ENCODE measurements around the gene POU6F2.

DNA sequence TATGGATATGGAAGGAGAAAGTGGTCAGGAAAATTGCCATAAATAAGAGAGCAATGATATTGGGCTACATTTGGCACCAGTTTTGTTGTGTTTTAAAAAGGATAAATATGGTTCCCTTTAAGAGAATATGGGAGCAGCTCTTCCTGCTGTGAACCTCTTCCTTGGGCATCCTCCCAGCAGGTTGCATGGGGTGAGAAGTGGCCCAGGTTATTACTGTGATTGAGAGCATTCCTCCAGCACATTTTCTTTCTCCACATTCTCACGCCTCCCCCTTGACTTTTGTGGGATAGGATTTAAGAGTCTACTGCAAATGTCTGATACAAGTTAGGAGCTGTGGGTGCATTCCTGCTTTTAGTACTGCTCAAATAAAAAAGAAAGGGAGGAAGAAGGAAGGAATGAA is 214.8 kb downstream of the POU6F2 start:
- TF ChIP-seq, protein P1, sequence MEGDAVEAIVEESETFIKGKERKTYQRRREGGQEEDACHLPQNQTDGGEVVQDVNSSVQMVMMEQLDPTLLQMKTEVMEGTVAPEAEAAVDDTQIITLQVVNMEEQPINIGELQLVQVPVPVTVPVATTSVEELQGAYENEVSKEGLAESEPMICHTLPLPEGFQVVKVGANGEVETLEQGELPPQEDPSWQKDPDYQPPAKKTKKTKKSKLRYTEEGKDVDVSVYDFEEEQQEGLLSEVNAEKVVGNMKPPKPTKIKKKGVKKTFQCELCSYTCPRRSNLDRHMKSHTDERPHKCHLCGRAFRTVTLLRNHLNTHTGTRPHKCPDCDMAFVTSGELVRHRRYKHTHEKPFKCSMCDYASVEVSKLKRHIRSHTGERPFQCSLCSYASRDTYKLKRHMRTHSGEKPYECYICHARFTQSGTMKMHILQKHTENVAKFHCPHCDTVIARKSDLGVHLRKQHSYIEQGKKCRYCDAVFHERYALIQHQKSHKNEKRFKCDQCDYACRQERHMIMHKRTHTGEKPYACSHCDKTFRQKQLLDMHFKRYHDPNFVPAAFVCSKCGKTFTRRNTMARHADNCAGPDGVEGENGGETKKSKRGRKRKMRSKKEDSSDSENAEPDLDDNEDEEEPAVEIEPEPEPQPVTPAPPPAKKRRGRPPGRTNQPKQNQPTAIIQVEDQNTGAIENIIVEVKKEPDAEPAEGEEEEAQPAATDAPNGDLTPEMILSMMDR (conservative IDR thresholded peaks at IDR 0.05; ENCODE audit: low read depth, low read length): no peak
- TF ChIP-seq FOS (IDR thresholded peaks at IDR 0.05; ENCODE audit: low read depth, low read length) (no peak), CHD1 (IDR thresholded peaks at IDR 0.05; ENCODE audit: low read depth, low read length) (no peak), POLR2A (IDR thresholded peaks at IDR 0.05; ENCODE audit: low read depth, low read length) (no peak), RAD21 (IDR thresholded peaks at IDR 0.05; ENCODE audit: low read length) (no peak), SMC3 (IDR thresholded peaks at IDR 0.05; ENCODE audit: low read depth, low read length) (no peak), MAZ (IDR thresholded peaks at IDR 0.05; ENCODE audit: borderline replicate concordance, low read depth, low read length) (no peak), RFX5 (IDR thresholded peaks at IDR 0.05; ENCODE audit: low read depth, low read length) (no peak), RCOR1 (IDR thresholded peaks at IDR 0.05; ENCODE audit: insufficient replicate concordance, low read length) (no peak), MAFK (IDR thresholded peaks at IDR 0.05; ENCODE audit: low read depth, low read length) (no peak), MXI1 (IDR thresholded peaks at IDR 0.05; ENCODE audit: borderline replicate concordance, low read depth, low read length) (no peak), CEBPB (IDR thresholded peaks at IDR 0.05; ENCODE audit: low read depth, low read length) (no peak)
- TF ChIP-seq, protein P2, sequence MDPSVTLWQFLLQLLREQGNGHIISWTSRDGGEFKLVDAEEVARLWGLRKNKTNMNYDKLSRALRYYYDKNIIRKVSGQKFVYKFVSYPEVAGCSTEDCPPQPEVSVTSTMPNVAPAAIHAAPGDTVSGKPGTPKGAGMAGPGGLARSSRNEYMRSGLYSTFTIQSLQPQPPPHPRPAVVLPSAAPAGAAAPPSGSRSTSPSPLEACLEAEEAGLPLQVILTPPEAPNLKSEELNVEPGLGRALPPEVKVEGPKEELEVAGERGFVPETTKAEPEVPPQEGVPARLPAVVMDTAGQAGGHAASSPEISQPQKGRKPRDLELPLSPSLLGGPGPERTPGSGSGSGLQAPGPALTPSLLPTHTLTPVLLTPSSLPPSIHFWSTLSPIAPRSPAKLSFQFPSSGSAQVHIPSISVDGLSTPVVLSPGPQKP (IDR thresholded peaks at IDR 0.05; ENCODE audit: borderline replicate concordance, low read depth, low read length): no peak
- TF ChIP-seq, protein P3, sequence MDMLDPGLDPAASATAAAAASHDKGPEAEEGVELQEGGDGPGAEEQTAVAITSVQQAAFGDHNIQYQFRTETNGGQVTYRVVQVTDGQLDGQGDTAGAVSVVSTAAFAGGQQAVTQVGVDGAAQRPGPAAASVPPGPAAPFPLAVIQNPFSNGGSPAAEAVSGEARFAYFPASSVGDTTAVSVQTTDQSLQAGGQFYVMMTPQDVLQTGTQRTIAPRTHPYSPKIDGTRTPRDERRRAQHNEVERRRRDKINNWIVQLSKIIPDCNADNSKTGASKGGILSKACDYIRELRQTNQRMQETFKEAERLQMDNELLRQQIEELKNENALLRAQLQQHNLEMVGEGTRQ (IDR thresholded peaks at IDR 0.05; ENCODE audit: low read depth, low read length): no peak

All from IMR-90 (cell line).